GM23248 (cell line): ENCODE measurements around the gene MXI1. TPM values are rescaled to one million over a fixed set of nuclear protein-coding genes. Genes with fewer than 3 reads are reported as not detected.

ENCODE experiments used
- DNase-seq: peaks from one replicate; pipeline ENCODE4 v3.0.0-alpha.2; 2015
- H2AFZ ChIP-seq: fragments of 200-600 bp; sonication (generic); 2 replicates; pipeline ENCODE4 v1.6.1; 2016; ENCODE audit warnings: antibody characterized with exemption
- H3F3A ChIP-seq: fragments of 200-600 bp; sonication (generic); 2 replicates; pipeline ENCODE4 v1.6.1; 2016; ENCODE audit warnings: mild to moderate bottlenecking, antibody characterized with exemption, mixed run types; ENCODE audit not compliant: insufficient read depth
- H3K27ac ChIP-seq: fragments of 200-600 bp; sonication (generic); 2 replicates; pipeline ENCODE4 v1.5.1; 2016; ENCODE audit warnings: mild to moderate bottlenecking
- H3K27me3 ChIP-seq: fragments of 200-600 bp; sonication (generic); replicated peaks from 2 replicates; pipeline ENCODE4 v1.6.1; 2016; ENCODE audit warnings: mild to moderate bottlenecking; ENCODE audit not compliant: insufficient read depth
- H3K36me3 ChIP-seq: fragments of 200-600 bp; sonication (generic); 2 replicates; pipeline ENCODE4 v1.6.1; 2016; ENCODE audit warnings: low read depth, mild to moderate bottlenecking
- H3K4me1 ChIP-seq: fragments of 200-600 bp; sonication (generic); 2 replicates; pipeline ENCODE4 v1.6.1; 2016; ENCODE audit warnings: mild to moderate bottlenecking; ENCODE audit not compliant: insufficient read depth
- H3K4me2 ChIP-seq: fragments of 200-600 bp; sonication (generic); one replicate; pipeline ENCODE4 v1.6.1; 2016; ENCODE audit warnings: mild to moderate bottlenecking; ENCODE audit not compliant: unreplicated experiment
- H3K4me3 ChIP-seq: fragments of 200-600 bp; sonication (generic); 2 replicates; pipeline ENCODE4 v1.5.1; 2016; ENCODE audit warnings: mild to moderate bottlenecking
- H3K79me2 ChIP-seq: fragments of 200-600 bp; sonication (generic); 2 replicates; pipeline ENCODE4 v1.6.1; 2016; ENCODE audit warnings: mild to moderate bottlenecking; ENCODE audit not compliant: insufficient read depth
- H3K9ac ChIP-seq: fragments of 200-600 bp; sonication (generic); 2 replicates; pipeline ENCODE4 v1.6.1; 2016; ENCODE audit warnings: mild to moderate bottlenecking
- H3K9me2 ChIP-seq: fragments of 200-600 bp; sonication (generic); 2 replicates; pipeline ENCODE4 v1.6.1; 2016; ENCODE audit warnings: mixed run types, mild to moderate bottlenecking, moderate library complexity; ENCODE audit not compliant: insufficient read depth
- H3K9me3 ChIP-seq: fragments of 200-600 bp; sonication (generic); one replicate; pipeline ENCODE4 v1.6.1; 2017; ENCODE audit warnings: low read depth
- H4K20me1 ChIP-seq: fragments of 200-600 bp; sonication (generic); 2 replicates; pipeline ENCODE4 v1.6.0; 2016; ENCODE audit not compliant: insufficient read depth
- EZH2 ChIP-seq: fragments of 200-600 bp; sonication (generic); IDR thresholded peaks from 2 replicates; pipeline ENCODE4 v1.6.1; 2018; ENCODE audit warnings: antibody characterized with exemption, mild to moderate bottlenecking; ENCODE audit not compliant: insufficient read depth, poor library complexity, severe bottlenecking
- EZH2phosphoT487 ChIP-seq: fragments of 200-600 bp; sonication (generic); IDR thresholded peaks from 2 replicates; pipeline ENCODE4 v1.6.1; 2018; ENCODE audit warnings: antibody characterized with exemption, moderate library complexity, mild to moderate bottlenecking, low read depth; ENCODE audit not compliant: insufficient read depth
- WGBS, 2 experiments: methylation state at CpG; one replicate each; pipeline ENCODE4 v1.1.6; 2015 to 2017; ENCODE audit warnings: low lambda C conversion rate in 2 of 2, low coverage in 1 of 2; ENCODE audit errors: missing lambda C conversion rate in 2 of 2; 5-methylcytosine and 5-hydroxymethylcytosine counted together
- in situ Hi-C: fragments of 300-500 bp; cut with MboI; formaldehyde crosslinking; loops from 2 replicates; pipeline ENCODE4 v1.15.0; 2020
- polyA plus RNA-seq: library from polyadenylated mRNA; unstranded; fragments of >200 nt; fragmentation: Nextera tagmentation; extraction: Ambion mirVana; gene quantifications from 2 replicates; pipeline ENCODE4 v1.2.1, GENCODE V29; 2016
- total RNA-seq: library from RNA; depleted of rRNA; stranded (reverse); fragments of >200 nt; shearing (Covaris generic); gene quantifications from 2 replicates; pipeline ENCODE4 v1.2.3, GENCODE V29; 2014

Gene MXI1
- total and polyA plus RNA-seq, 2 experiments from 2014 or later, result 17.6 to 25.7 TPM

DNA sequence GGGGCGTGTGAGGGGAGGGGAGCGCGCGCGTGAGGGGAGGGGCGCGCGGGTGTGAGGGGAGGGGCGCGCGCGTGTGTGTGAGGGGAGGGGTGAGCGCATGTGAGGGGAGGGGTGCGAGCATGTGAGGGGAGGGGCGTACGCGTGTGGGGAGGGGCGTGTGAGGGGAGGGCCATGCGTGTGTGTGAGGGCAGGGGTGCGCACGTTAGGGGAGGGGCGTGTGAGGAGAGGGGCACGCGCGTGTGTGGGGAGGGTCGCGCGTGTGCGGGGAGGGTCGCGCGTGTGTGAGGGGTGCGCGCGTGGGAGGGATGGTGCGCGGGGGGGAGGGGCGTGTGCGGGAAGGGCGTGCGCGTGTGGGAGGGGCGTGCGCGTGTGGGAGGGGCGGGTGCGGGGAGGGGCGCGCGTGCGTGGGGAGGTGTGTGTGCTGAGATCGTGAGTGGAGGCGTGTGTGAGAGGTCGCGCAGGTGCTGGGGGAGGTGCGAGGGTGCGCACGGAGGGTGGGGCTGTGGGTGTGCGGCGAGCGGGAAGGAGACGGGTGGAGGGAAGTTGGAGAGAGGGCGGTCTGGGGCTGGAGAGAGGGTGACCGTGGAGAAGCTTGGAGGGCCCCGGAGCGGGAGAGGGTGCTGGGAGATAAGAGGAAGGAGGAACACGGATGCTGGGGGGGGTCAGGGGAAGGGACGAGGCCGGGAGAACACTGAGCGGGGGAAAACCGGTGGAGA lies 19.7 kb downstream of the MXI1 start:
- H2AFZ ChIP-seq, result peak overlapping the region; percentile 74

GRCh38 chr10:110228066-110228465 lies 20.7 kb downstream of the MXI1 start:
- DNase-seq, result no peak
- Histone ChIP-seq H2AFZ (no peak overlapping the region), H3K4me1 (no peaks in the 10 kb centered on the region), H3K27ac (no peak overlapping the region), H3K79me2 (peaks cover 6% of the 10 kb centered on the region; the same call in 1 of the 2 replicates), H4K20me1 (no peaks in the 10 kb centered on the region), H3K4me2 (peak overlapping the region; percentile 87), H3K4me3 (no peak overlapping the region), H3K9me3 (no peaks in the 10 kb centered on the region), H3K36me3 (no peaks in the 10 kb centered on the region), H3K27me3 (no peaks in the 10 kb centered on the region), H3K9me2 (no peaks in the 10 kb centered on the region), H3F3A (peaks cover 7% of the 10 kb centered on the region; the same call in 1 of the 2 replicates), H3K9ac (no peak overlapping the region; the same call in 1 of the 2 replicates)
- 80 to 86% methylated on average over 10 of the region's 10 CpGs for WGBS, 2 experiments
- TF ChIP-seq EZH2 (no peak), EZH2phosphoT487 (no peak)
- in situ Hi-C loops, result no loop called here

More for the DNA sequence above, 19.7 kb downstream of the MXI1 start:
- peaks cover 12% of the 10 kb centered on the region; the same call in 1 of the 2 replicates for H3K79me2 ChIP-seq
- peak overlapping the region; percentile 86 for H3K4me3 ChIP-seq
- H4K20me1 ChIP-seq, result no peaks in the 10 kb centered on the region
- peak overlapping the region; percentile 26 for H3K27ac ChIP-seq
- H3K9me3 ChIP-seq, result no peaks in the 10 kb centered on the region
- peak; percentile 60 for DNase-seq
- H3K36me3 ChIP-seq, result no peaks in the 10 kb centered on the region
- 0 to 3% methylated on average over 1 to 70 of the region's 71 CpGs for WGBS, 2 experiments
- H3K9me2 ChIP-seq, result no peaks in the 10 kb centered on the region
- peak overlapping the region; percentile 87 for H3K4me2 ChIP-seq
- no peaks in the 10 kb centered on the region for H3K27me3 ChIP-seq
- peaks cover 17% of the 10 kb centered on the region; the same call in 1 of the 2 replicates for H3F3A ChIP-seq
- in situ Hi-C loops, result no loop called here
- peaks cover 6% of the 10 kb centered on the region for H3K4me1 ChIP-seq
- peak overlapping the region; percentile 56 for H3K9ac ChIP-seq
- TF ChIP-seq EZH2phosphoT487 (no peak), EZH2 (no peak)

GRCh38 chr10:110229155-110229554 lies 21.8 kb downstream of the MXI1 start:
- Histone ChIP-seq H3K27ac (no peak overlapping the region), H3K4me1 (no peaks in the 10 kb centered on the region), H3K9me2 (no peaks in the 10 kb centered on the region), H3K9ac (no peak overlapping the region), H3K36me3 (no peaks in the 10 kb centered on the region), H3F3A (peaks cover 9% of the 10 kb centered on the region; the same call in 1 of the 2 replicates), H3K79me2 (peaks cover 4% of the 10 kb centered on the region; the same call in 1 of the 2 replicates), H3K9me3 (no peaks in the 10 kb centered on the region), H3K27me3 (no peaks in the 10 kb centered on the region), H2AFZ (no peak overlapping the region), H3K4me3 (no peak overlapping the region), H4K20me1 (0 out of 2 replicates have a peak, but pooled peaks cover 6% of the 10 kb centered on the region), H3K4me2 (no peak overlapping the region)
- in situ Hi-C loops, result no loop called here
- DNase-seq, result no peak
- WGBS, 2 experiments, result 88 to 100% methylated on average over 1 of the region's 1 CpG
- TF ChIP-seq EZH2phosphoT487 (no peak), EZH2 (no peak)

GRCh38 chr10:110233846-110234245 lies 26.4 kb downstream of the MXI1 start:
- H2AFZ ChIP-seq, result no peak overlapping the region
- H3K79me2 ChIP-seq, result peaks cover 15% of the 10 kb centered on the region
- no peaks in the 10 kb centered on the region for H3K27me3 ChIP-seq
- H3K9me3 ChIP-seq, result no peaks in the 10 kb centered on the region
- DNase-seq, result no peak
- no peak for TF ChIP-seq EZH2
- no peak for TF ChIP-seq EZH2phosphoT487
- no peaks in the 10 kb centered on the region for H3K36me3 ChIP-seq
- H4K20me1 ChIP-seq, result 0 out of 2 replicates have a peak, but pooled peaks cover 6% of the 10 kb centered on the region
- peaks cover 3% of the 10 kb centered on the region; the same call in 1 of the 2 replicates for H3F3A ChIP-seq
- H3K4me3 ChIP-seq, result no peak overlapping the region
- no peak overlapping the region for H3K4me2 ChIP-seq
- H3K27ac ChIP-seq, result no peak overlapping the region
- in situ Hi-C loops, result no loop called here
- WGBS, 2 experiments, result 53 to 54% methylated on average over 1 of the region's 1 CpG
- no peaks in the 10 kb centered on the region for H3K9me2 ChIP-seq
- H3K9ac ChIP-seq, result no peak overlapping the region
- no peaks in the 10 kb centered on the region for H3K4me1 ChIP-seq
